ENCODE measurements around the gene SGMS1.

DNA sequence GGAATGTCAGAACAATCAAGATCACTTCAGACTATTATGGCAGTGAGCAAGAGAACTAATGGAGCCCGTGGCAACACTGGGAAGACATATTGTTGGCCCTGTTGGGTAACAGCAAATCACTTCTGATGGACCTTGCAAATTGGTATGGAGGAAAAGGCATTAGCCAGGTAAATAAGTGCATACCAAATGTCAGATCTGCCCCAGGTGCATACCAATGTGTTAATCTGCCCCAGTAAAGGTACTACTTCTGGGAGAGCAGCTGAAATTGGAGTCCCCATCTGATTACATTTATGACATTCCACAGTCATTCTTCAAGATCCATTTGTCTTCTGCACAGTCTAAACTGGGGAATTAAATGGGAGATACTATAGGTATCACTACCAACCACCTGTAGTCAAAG is 3.7 kb upstream of the SGMS1 start:
- no peak for TF ChIP-seq CTCF (IDR thresholded peaks at IDR 0.05)
- no peak for TF ChIP-seq POLR2AphosphoS5 (IDR thresholded peaks at IDR 0.05; ENCODE audit: insufficient read depth in 1 of 2, low read depth in 1 of 2)

Data from vagina (tissue), 2 donors.